Kidney capillary endothelial cell (primary cell): ENCODE results near the gene NAT9.

Experiments used
- DNase-seq: peaks from one replicate; pipeline ENCODE4 v3.0.0-alpha.2; 2018; ENCODE audit warnings: low spot score

NAT9 gene, protein sequence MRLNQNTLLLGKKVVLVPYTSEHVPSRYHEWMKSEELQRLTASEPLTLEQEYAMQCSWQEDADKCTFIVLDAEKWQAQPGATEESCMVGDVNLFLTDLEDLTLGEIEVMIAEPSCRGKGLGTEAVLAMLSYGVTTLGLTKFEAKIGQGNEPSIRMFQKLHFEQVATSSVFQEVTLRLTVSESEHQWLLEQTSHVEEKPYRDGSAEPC

DNA sequence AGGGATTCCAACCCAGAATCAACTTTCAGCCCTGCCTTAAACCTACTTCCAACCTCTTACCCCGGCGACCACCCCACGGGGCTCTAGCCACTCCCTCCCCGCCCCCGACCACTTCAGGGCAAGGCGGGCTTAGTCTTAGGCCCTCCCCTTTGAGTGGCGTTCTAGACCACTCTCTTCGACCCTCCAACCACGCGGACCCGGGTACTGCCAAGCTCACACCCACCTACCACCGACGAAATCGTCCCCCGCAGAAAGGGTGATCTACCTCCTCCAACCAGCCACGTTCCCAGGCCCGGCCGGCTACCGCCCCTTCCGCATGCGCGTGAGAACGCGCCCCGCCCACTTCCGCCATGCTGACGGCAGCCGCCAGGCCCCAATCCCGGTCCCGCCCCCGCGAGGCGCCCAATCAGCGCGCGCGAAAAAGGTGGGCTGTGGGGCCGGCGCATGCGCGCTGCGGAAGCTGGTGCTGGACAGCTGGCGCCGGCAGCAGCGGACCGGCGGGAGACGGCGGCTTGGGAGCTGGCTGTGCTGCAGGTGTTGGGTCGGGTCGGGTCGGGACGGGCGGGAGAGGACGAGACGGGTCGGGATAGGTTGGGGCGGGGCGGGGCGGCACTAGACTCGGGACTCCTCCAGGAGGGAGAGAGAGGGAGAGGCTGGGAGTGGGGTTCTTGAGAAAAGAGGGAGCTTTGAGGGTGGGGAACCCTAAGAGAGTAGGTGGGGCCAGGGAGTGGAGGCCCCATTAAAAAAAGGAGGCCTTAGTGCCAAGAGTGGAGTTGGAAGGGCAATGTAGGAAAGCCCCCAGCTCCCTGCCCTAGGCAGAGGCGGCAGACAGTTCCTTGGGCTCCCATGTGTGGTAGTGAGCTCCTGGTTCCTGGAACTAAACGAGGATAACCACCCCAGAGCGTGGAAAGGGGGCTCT is at the start of gene NAT9:
Gene NAT9 (minus strand): TSS at position 302 of the 919 bp plus-strand sequence. CDS start 647 bp downstream, outside the sequence.
- DNase-seq, result peak; percentile 95

DNA sequence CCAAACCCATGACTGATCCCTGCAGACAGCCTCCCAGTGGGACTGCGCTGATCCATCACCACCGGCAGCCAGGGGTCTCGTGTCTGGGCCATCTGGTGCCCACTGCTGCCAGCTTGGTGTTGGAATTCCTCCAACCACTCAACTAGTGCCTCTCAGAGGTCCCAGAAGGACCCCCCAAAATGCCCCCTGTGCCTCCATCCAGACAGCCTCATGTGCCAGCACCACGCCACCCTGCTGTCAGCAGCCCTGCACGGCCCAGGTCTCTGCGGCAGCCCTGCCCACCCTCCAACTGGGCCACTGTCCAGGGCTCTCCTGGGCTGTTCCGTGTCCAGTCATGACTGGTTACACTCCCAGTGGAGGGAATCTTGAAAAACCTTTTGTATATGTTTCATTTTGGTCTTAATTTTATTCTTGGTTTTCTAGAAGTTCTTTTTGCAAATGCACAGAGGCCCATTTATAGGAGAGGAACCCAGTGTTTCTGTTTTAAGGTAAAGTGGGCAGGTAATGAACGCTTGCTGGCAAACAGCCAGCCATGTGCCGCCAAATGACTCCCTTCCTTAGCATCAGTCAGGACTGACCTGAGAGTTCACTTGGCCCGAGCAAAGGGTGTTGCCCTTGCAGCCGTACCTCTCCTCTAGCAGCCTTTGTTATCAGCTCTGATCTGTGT is 48.9 kb upstream of the NAT9 start:
- no peak for DNase-seq

DNA sequence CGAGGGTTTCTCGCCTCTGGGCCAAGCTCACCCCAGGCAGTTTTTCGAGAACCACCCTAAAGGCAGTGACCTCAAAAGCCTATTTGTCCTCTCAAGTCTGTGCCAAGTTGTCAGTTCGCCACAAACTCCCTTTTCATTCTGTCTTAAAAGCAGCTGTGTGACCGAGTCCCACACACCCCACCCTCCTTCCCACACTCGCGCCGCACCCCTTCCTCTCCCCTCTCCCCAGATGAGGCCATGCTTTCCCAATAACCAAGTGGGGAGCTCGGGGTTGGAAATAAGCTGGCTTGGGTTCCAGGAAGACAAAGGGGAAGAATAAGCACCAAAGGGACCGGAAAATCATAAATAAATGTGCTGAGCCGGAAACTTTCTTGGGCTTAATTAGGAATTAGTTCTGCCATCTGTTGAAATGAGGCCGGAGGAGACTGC is 46.8 kb upstream of the NAT9 start:
- no peak for DNase-seq

DNA sequence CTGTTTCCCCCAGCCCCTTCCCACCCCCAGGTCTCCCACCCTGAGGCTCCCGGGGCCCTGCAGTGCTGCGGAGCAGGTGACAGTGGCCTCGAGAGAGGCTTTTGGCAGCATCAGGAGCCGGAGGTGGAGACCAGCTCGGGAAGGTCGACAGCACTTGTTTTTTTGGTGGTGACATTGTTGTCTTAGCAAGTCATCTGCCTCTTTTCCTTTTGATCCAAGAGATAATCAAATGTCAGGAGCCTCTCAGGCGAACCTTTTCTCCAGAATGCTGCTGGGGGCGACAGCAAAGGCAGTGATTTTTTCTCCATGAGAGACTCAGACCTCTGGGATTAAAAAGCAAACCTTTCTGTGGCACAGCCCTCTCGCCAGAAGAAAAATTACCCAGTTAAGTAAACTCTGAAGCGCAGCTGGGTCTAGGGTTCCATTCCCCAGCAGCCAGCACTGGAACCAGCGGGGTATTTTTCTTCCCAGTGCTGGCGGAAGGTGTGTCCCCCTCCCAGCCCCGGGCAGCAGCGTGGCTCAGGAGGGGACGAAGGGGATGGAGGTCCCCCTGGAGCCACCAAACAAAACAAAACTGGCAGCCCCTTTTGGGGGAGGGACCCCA is 46.3 kb upstream of the NAT9 start:
- no peak for DNase-seq

DNA sequence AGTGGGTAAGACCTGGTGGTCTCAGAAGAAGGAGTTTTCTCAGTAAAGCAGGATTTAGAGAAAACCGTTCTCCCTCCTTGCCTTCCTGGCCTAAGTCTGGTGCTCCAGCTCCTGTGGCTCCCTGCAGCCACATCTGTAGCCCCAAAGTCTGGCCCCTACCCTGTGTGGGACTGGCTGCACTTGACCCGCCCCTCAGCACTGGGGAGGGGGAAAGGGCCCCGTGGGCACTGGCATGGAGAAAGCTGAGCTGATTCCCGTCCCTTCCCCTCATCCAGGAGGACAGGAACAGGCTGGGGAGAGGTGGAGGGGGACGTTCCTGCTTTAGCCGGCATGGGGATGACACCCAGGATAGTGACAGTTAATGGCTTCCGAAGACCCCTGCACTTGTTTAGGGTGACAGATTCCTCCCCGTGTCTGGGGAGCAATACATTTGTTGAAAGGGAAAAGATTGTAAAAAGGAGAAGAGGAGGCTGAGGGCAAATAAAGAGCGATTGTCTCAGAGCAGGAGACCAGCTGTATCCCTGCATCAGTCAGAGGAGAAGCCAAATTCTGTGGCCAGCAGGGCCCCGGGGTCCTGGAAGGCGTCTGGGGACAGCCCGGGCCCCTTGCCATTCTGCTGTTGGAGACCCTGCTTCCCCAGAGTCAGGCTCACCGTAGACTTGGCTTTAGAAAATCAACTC is 45.6 kb upstream of the NAT9 start:
- no peak for DNase-seq

DNA sequence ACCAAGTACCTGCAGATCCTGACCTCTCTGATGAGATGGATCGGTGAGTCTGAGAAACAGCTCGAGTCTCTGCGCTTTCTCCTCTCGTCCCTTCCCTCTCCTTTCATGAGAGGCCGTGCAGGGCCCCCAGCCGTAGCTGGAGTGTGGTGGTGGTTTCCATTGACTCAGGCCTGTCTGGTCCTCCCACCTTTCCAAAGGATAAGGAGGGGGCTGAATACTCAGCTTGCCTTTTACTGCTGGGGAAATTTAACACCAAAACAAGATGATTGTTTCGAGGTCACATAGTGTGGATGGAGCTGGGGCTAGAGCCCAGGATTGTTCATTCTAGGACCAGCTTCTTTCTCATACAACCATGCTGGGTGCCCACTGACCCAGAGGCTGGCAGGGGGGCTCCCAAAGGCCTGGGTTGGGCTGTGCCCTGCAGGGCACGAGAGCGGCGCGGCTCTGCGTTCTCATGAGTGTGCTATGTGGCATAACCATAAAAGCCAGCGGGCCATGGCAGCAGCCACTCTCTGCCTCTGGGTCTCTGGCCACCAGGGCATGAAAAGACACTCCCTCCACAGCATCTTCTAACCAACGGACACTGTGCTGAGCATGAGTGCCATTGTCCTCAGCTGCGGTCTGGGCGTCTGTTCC is 43.8 kb upstream of the NAT9 start:
- no peak for DNase-seq

DNA sequence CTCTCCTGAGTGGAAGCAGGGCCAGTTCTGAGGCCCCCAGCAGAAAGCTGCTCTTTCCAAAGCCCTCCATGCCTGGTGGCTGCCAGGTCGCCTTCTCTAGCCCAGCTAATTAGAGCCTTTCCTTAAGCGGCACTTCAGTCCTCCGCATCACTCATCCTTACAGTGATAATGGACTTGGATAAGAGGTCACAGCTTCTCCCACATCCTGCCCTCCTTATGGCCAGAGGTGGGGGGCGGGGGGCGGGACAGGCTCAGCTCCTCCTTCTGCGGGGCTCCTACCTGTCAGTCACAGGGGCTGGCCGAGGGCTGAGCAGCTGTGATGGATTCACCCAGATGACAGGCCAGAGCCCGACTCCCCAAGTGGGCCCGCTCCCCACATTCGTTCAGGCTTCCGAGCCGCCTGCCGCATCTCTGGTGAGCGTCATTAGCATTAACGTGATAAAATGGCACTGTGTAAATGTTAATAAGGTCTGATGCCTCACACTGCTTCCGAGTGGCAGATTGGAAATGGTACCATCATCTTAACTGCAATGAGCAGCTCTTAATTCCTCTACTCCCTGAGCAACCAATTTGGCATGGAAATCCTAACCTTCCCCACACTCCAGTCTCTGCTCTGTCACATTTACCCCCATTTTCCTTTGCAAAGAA is 42.3 kb upstream of the NAT9 start:
- no peak for DNase-seq

DNA sequence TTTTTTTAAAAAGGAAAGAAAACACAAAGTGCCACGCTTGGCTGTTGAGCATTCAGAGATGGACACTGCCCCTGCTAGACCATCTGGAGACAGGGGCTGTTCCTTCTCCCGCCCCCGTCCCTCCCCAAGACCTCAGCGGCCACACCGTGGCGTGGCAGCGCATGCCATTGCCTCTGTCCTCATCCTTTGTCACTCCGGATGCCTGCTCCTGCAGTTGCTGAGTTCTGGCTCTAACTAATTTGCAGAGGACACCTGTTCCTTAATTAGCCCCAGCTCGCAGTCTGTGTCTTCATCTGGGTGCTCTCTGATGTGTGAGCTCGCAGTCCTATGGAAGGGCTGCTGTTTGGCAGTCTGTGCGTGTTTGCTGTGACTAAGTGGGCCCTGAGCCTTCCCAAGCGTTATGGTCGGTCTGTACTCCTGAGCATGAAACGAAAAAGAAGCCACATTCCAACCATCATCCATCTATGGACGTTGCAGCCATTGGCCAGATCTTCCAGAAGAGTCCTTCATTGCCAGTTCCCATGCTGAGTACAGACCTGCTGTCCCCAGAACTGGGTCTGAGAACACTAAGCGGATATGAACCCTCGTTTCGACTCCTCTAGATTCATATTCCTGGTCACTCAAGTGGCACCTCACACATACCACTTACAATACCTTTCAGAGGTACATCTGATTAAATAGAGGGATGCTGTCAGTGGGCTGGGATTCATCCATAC is 40.9 kb upstream of the NAT9 start:
- DNase-seq, result no peak

DNA sequence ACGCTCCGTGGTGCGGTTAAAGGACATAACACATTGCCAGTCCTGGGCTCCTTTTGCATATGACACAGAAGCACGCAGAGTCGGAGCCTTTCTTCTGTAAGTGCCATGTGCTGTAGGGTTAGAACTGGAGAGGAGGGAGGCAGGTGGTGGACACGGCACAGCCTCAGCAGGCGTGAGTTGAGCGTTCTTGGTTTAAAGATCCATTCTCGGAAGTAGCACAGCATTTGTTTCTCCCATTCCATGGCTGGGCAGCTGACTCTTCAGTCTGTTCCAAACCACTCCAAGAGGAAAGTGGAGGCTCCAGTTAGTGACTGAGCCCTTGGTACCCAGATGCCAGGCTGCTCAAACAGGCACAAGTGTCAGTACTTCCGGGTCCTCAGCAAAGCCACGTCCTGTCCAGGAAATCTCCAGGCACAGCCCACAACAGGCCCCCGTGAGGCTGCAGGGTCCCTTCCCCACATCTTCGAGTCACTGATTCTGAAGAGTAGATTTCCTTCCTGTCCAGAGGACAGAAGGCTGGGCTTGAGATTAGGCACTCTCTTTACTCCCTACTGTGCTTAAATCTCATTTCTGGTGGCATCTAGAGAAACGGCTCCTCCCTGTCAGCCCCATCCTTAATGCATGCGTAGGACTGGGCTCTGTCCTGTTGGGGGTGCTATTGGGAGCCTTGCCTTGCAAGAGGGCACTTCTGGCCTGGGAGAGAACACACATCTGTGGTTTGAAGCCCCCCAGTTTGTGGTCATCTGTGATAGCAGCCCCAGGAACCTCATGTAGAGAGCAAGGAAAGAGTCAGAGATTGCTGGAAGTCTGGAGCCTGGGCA is 39.6 kb upstream of the NAT9 start:
- DNase-seq, result no peak

DNA sequence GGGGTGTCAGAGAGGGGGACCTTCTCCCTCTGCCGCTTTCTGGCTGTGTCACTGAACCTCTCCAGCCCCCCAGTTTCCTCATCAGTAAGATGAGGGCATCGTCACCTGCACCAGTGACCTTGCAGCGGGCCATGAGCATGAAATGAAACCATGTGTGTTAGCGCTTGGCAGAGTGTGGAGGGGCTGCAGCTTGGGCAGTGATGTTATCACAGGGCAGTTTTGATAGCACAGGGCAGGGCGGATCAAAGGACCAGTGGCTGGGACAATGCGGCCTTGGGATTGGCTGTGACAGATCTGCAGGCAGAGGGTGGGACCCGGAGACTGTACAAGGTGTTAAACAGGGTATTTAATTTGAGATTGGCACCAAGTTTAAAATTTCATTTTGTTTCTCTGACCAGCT is 38.9 kb upstream of the NAT9 start:
- DNase-seq, result no peak

DNA sequence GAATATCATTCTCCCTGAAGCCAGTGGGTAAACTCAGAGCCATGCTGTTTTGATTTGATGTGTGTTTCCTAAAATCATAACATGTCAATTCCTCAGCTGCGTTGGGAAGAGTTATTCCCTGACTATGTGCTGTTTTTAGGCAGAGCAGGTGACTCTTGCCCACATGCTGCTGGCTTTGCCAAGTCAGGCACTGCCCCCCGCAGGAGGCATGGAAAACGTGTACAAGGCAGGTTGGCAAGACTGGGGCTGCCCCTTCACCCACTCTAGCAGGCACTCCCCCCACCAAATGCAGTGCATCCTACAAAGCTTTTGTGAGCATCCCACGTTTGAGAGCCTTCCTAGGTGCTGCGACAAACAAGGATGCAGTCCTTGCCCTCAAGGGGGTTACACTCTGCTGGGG is 38.3 kb upstream of the NAT9 start:
- DNase-seq, result no peak

DNA sequence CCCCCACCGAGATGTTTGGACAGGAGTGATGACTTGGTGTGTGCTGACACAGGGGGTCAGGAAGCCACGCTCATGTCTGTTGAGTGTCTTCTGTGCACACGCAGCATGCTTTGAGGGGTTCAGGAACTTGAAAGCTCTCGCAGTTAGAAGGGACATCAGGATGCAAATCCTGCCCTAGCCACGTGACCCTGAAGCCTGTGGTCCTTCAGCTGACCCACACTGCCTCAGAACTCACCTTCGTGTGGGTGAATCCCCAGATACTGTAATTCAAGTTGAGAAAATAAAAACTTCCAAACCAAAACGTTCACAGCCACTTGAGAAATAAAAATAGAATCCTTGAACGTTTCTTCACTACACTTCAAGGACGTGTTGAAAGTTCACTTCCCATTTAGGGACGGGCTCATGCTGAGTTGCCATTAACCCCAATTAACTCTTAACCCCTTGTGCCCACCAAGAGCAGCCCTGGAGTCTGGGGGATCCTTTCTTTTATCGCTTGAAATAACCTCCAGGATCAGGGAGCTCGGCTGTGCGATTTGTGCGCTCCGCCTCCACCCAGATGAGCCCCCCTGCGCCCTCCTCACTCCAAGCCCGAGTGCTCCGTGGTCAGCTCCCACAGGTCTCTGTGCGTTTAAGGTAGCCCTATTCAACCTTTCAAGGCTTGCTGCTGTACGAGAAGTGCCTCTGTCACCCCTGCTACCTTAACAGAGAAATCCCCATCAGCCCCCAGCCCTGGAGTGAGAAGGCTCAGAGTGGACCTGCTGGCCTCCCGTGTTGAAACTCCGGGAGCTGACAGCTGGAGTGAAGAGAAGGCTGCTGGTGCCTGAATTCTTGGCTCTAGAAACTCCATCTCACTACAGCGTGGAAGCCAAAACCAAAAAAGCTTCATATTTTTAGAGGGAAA is 36.2 kb upstream of the NAT9 start:
- DNase-seq, result no peak

DNA sequence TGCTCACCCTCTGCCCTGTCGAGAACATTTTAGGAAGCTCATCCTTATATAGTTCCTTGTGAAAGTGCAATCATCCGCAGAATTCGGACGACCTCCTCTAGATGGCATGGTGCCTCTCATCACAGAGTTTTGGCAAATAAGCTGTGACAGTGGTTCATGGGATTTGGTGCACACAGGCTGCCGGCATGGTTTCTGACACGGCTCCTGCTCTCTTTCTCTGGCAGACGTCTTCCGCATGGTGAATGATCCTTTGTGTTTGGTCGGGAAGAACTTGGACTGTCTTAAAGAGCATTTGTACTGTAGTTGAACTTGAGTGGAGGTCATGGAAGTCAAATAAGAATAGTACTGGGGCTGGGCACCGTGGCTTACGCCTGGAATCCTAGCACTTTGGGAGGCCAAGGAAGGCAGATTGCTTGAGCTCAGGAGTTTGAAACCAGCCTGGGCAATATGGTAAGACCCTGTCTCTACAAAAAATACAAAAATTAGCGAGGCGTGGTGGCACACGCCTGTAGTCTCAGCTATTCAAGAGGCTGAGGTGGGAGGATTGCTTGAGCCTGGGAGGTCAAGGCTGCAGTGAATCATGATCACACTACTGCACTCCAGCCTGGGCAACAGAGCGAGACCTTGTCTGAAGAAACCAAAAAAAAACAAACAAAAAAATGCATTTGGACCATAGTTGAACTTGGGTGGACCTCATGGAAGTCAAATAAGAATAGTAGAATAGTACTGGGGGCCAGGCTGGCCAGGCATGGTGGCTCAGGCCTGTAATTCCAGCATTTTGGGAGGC is 34.7 kb upstream of the NAT9 start:
- DNase-seq, result no peak

DNA sequence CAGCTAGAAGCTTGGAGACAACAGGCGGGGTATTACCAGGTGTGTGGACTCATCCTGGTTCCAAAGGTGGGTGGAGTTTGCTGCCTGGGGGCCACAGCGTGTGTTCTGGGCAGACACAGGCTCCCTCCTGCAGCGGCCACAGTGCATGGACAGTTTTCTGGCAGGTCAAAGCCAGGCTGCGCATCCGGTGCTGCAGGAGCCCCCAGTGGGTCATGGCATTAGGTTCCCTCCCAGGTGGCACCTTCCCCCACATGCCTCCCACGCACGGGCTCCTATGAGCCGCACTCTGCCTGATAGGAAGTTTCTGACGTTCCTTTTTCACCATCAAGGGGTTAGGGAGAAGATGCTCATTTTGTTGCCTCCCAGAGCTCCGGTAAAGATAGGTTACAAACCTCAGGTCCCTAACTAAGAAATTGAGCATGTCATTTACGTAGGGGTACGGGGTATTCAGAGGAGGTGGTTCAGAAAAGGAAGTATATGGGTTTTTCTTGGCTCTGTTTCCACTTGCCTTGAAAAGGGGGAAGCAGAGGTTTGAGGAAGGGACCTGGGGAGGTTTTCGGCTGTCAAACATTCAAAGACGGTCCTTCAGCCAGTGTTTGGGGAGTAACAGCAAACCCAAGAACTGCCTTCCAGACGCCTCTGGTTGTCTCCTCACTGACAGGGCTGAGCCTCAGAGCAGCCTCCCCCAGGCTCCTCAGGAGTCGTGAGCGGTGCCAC is 32.7 kb upstream of the NAT9 start:
- no peak for DNase-seq

DNA sequence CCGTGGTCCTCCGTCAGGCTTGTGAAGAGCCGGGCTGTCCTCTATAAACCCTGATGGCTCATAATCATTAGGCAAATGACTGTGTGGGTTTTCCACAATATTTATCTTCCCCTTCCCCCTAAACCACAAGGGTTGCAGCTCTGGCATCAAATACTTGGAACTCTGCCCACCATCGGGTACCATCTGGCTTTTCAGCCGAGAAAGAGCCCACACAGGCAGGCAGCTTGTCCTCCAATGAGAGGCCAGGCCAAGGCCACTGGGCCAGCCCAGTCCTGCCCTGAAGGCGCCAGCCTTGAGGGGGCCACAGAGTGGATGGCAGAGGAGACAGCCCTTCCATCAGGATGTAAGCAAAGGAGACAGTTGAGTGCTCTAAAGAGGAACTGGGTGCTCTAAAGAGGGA is 31.8 kb upstream of the NAT9 start:
- DNase-seq, result no peak

DNA sequence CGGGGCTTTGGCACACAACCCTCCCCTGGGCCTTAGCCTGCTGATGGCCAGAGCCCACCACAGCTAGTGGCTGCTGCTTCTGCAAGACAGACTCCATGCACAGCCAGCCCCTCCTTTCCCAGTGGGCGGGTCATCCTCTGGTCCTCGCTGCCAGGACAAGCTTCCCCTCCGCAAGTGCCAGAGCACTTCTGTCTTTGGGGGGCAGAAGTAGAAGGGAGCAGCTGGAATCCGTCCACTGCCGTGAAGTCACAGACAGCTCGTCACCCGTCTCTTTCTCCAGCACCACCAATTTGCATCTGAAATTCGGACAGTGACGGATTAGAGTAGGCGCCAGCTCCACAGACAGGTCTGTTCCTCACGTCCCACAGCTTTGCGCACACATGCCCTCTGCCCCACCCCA is 31.3 kb upstream of the NAT9 start:
- no peak for DNase-seq

DNA sequence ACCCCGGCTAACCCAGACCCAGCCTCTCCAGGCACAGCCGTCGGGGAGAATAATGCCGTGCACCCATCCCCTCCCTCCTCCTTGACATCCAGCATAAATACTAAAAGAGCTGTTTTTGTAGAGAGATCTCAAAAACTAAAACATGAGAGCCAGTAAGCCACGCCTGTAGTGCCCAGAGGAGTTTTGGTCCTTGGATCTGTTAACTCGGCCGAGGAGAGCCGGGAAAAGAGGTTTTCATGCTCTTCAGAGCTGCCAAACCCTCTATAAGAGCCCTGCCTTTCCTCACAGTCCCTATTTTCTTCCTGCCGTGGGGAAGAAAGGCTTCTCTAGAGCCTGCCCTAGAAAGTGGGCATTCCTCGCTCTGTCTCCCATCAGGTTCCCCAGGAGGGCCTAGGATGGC is 30.2 kb upstream of the NAT9 start:
- no peak for DNase-seq
